WERI-Rb-1 (cell line): Measurements from ENCODE around the gene LRRC72.

Source experiments
- DNase-seq: peaks from one replicate; pipeline ENCODE4 v3.0.0-alpha.2; 2020
- H3K27ac ChIP-seq: fragments of 250-450 bp; sonication (Bioruptor Pico); 2 replicates; pipeline ENCODE4 v1.5.1; 2020; ENCODE audit warnings: mild to moderate bottlenecking, moderate library complexity
- H3K27me3 ChIP-seq: fragments of 250-450 bp; sonication (Bioruptor Pico); 2 replicates; pipeline ENCODE4 v1.5.1; 2021; ENCODE audit warnings: mild to moderate bottlenecking, low read depth, moderate library complexity; ENCODE audit not compliant: insufficient read depth, severe bottlenecking
- H3K36me3 ChIP-seq: fragments of 250-450 bp; sonication (Bioruptor Pico); 2 replicates; pipeline ENCODE4 v1.5.1; 2020; ENCODE audit warnings: mild to moderate bottlenecking, moderate library complexity
- H3K4me3 ChIP-seq: 2 replicates; pipeline ENCODE4 v1.5.1; 2011; ENCODE audit warnings: low read depth, mild to moderate bottlenecking, control low read depth, low read length
- H3K9me3 ChIP-seq: fragments of 250-450 bp; sonication (Bioruptor Pico); 2 replicates; pipeline ENCODE4 v1.5.1; 2021; ENCODE audit warnings: mild to moderate bottlenecking, moderate library complexity; ENCODE audit not compliant: severe bottlenecking
- CTCF ChIP-seq: IDR thresholded peaks from 2 replicates; pipeline ENCODE4 v1.5.1; 2011; ENCODE audit warnings: low read depth, mild to moderate bottlenecking, control low read depth, inconsistent platforms, low read length

The LRRC72 gene

GRCh38 chr7:16546921-16547505, 20.4 kb downstream of the LRRC72 start:
- no peak for DNase-seq
- H3K27me3 ChIP-seq, result no peaks in the 10 kb centered on the region
- TF ChIP-seq CTCF, result no peak
- H3K36me3 ChIP-seq, result no peaks in the 10 kb centered on the region
- H3K4me3 ChIP-seq, result no peak overlapping the region
- no peak overlapping the region for H3K27ac ChIP-seq
- no peaks in the 10 kb centered on the region for H3K9me3 ChIP-seq

- Histone ChIP-seq H3K27ac (no peak overlapping the region), H3K27me3 (no peaks in the 10 kb centered on the region), H3K36me3 (no peaks in the 10 kb centered on the region), H3K9me3 (no peaks in the 10 kb centered on the region), H3K4me3 (no peak overlapping the region)
- no peak for DNase-seq
- no peak for TF ChIP-seq CTCF
Measured at GRCh38 chr7:16548428-16548827, 21.8 kb downstream of the LRRC72 start.

- no peak for DNase-seq
- Histone ChIP-seq H3K27ac (no peak overlapping the region), H3K9me3 (no peaks in the 10 kb centered on the region)
Measured at GRCh38 chr7:16550671-16551070, 24.0 kb downstream of the LRRC72 start.

GRCh38 chr7:16554518-16555236, 28.1 kb downstream of the LRRC72 start:
- DNase-seq, result no peak
- no peaks in the 10 kb centered on the region for H3K36me3 ChIP-seq
- H3K9me3 ChIP-seq, result no peaks in the 10 kb centered on the region
- no peak overlapping the region for H3K4me3 ChIP-seq
- no peak overlapping the region for H3K27ac ChIP-seq
- no peak for TF ChIP-seq CTCF
- H3K27me3 ChIP-seq, result no peaks in the 10 kb centered on the region

More at GRCh38 chr7:16550671-16551070, 24.0 kb downstream of the LRRC72 start:
- H3K36me3 ChIP-seq, result no peaks in the 10 kb centered on the region
- H3K27me3 ChIP-seq, result no peaks in the 10 kb centered on the region
- no peak overlapping the region for H3K4me3 ChIP-seq
- TF ChIP-seq CTCF, result no peak

GRCh38 chr7:16556359-16556758, 29.7 kb downstream of the LRRC72 start:
- no peaks in the 10 kb centered on the region for H3K27me3 ChIP-seq
- no peak overlapping the region for H3K4me3 ChIP-seq
- H3K36me3 ChIP-seq, result no peaks in the 10 kb centered on the region
- no peak overlapping the region for H3K27ac ChIP-seq
- no peak for DNase-seq
- no peak for TF ChIP-seq CTCF
- H3K9me3 ChIP-seq, result no peaks in the 10 kb centered on the region
